Mesenteric fat pad (tissue), 1 donor: ENCODE measurements around the gene SNX8. TPM values are rescaled to one million over a fixed set of nuclear protein-coding genes. Genes with fewer than 3 reads are reported as not detected.
A peak's percentile ranks its signal among the peaks of the same experiment; 100 is the strongest.
"Not testable (repeated sequence)": the region's sequence is repeated elsewhere in the genome, so short reads cannot be mapped to it uniquely, and the experiment has no call there.

Experiments
- DNase-seq: peaks from one replicate; pipeline ENCODE4 v3.0.0-alpha.2; 2020; ENCODE audit warnings: low spot score
- long read RNA-seq: library from polyadenylated mRNA; unstranded; transcript quantifications from one replicate; pipeline ENCODE4 v2.0.0, GENCODE V29; 2020
- total RNA-seq: library from RNA; stranded (reverse); fragmentation: NEBNext Ultra II Directional; extraction: Animal tissue kit (Norgen Biotek cat#: 25700); gene quantifications from one replicate; pipeline ENCODE4 v1.2.1, GENCODE V29; 2021
- donor health status: DM: yes; HTN: yes; CAD: no.

The SNX8 gene
- 69.0 TPM for total RNA-seq
- long read RNA-seq, full-length matches to known transcripts, result 135 of 156 reads
- long read RNA-seq, partial matches to known transcripts, result 10 of 156 reads
- long read RNA-seq, other reads (novel, unspliced or antisense), result 11 of 156 reads

GRCh38 chr7:2314209-2314955 lies at the start of gene SNX8:
Gene SNX8, minus strand, starts transcription at chr7:2314441. Its CDS starts 20 bp downstream, at chr7:2314421.
- DNase-seq, result peak; percentile 98

GRCh38 chr7:2362385-2363088 lies 48.3 kb upstream of the SNX8 start:
- no peak for DNase-seq

GRCh38 chr7:2360796-2361195 lies 46.6 kb upstream of the SNX8 start:
- DNase-seq, result no peak

GRCh38 chr7:2359610-2360009 lies 45.4 kb upstream of the SNX8 start:
- DNase-seq, result no peak

GRCh38 chr7:2358968-2359527 lies 44.8 kb upstream of the SNX8 start:
- no peak for DNase-seq

GRCh38 chr7:2357571-2357970 lies 43.3 kb upstream of the SNX8 start:
- no peak for DNase-seq

GRCh38 chr7:2357165-2357564 lies 42.9 kb upstream of the SNX8 start:
- no peak for DNase-seq

- no peak for DNase-seq
Measured at GRCh38 chr7:2355705-2356008, 41.4 kb upstream of the SNX8 start.

- DNase-seq, result no peak
Measured at GRCh38 chr7:2354939-2355704, 40.9 kb upstream of the SNX8 start.

- DNase-seq, result peak; percentile 96
Measured at GRCh38 chr7:2354186-2354938, 40.1 kb upstream of the SNX8 start, which contains the start of gene EIF3B. Gene EIF3B, plus strand, starts transcription at chr7:2354827. Its CDS starts 95 bp downstream, at chr7:2354922.

GRCh38 chr7:2353936-2354185 lies 39.6 kb upstream of the SNX8 start:
- peak; percentile 97 for DNase-seq

GRCh38 chr7:2353113-2353935 lies 39.1 kb upstream of the SNX8 start:
- DNase-seq, result no peak

GRCh38 chr7:2350861-2351260 lies 36.6 kb upstream of the SNX8 start:
- DNase-seq, result no peak

GRCh38 chr7:2350055-2350454 lies 35.8 kb upstream of the SNX8 start:
- no peak for DNase-seq

- not testable (repeated sequence) for DNase-seq
Measured at GRCh38 chr7:2347351-2348063, 33.3 kb upstream of the SNX8 start.

- no peak for DNase-seq
Measured at GRCh38 chr7:2336626-2337299, 22.5 kb upstream of the SNX8 start.

- not testable (repeated sequence) for DNase-seq
Measured at GRCh38 chr7:2332606-2333231, 18.5 kb upstream of the SNX8 start.

- no peak for DNase-seq
Measured at GRCh38 chr7:2331707-2332106, 17.5 kb upstream of the SNX8 start.
